Transverse colon (tissue), 3 donors: ENCODE data around the gene FLAD1.

Experiments used
- CTCF ChIP-seq, 5 experiments: fragments of 200-600 bp in 3 of 5; fragments of 450-650 bp in 2 of 5; sonication (generic) in 3 of 5; IDR thresholded peaks; 1 replicate in 2 of 5; 2 replicates in 3 of 5; pipeline ENCODE4 v1.5.1; 2016 to 2017; ENCODE audit warnings: antibody characterized with exemption in 5 of 5, inconsistent platforms in 3 of 5, mild to moderate bottlenecking in 2 of 5, moderate library complexity in 1 of 5
- POLR2A ChIP-seq: fragments of 450-650 bp; IDR thresholded peaks from one replicate; pipeline ENCODE4 v1.6.1; 2016; ENCODE audit warnings: antibody characterized with exemption, mild to moderate bottlenecking, moderate library complexity

DNA sequence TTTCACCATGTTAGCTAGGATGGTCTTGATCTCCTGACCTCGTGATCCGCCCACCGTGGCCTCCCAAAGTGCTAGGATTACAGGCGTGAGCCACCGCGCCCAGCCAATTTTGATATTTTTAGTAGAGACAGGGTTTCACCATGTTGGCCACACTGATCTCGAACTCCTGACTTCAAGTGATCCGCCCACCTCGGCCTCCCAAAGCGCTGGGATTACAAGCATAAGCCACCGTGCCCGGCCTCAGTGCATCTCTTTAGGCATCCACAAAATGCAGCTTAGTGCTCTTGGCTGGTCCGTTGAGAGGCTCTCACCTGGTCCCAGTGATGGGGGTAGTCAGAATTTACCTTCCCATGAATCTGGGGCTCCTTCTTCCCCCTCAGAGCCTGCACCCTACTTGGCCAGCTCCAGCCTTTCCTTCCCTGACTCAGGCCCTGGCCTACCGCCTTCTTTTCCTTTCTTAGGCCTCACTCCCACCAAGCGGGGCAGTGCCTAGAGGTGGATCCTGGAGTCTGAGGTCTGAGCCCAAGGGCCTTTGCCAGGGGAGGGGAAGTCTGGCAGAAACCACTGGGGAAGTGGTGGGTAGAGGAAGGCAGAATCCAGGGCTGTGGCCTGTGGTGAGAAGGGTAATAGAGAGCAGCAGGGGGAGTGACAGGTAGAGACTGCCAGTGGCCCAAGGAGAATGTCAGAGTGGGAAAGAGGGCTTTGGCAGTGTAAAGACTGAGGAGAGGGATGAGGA, 14.0 kb downstream of the FLAD1 start:
- TF ChIP-seq POLR2A: no peak
- TF ChIP-seq CTCF (IDR thresholded peaks at IDR 0.05): no peak
